Heart left ventricle (tissue), 16 donors: ENCODE measurements around the gene PTPN1. TPM values are rescaled to one million over a fixed set of nuclear protein-coding genes. Genes with fewer than 3 reads are reported as not detected.

Source experiments
- ATAC-seq, 4 donors: fragments of 200-7000 bp; cut with Tn5 transposase; one replicate each; pipeline ENCODE4 v1.9.1; 2020 to 2022; ENCODE audit warnings: moderate library complexity in 4 of 4, mild to moderate bottlenecking in 3 of 4, moderate number of reproducible peaks in 1 of 4
- DNase-seq, 5 donors: peaks; one replicate each; pipeline ENCODE4 v3.0.0-alpha.2; 2020
- H3K27ac ChIP-seq, 12 donors: fragments of 200-600 bp; sonication (generic) in 4 of 12; one replicate each; pipeline versions ENCODE4 v1.5.0 to v1.8.0; 2016 to 2022; ENCODE audit warnings: mild to moderate bottlenecking in 2 of 12
- H3K27me3 ChIP-seq, 9 donors: fragments of 200-600 bp; sonication (generic) in 2 of 9; one replicate each; pipeline versions ENCODE4 v1.5.1 to v1.8.0; 2016 to 2022; ENCODE audit warnings: mild to moderate bottlenecking in 3 of 9
- H3K36me3 ChIP-seq, 9 donors: fragments of 200-600 bp; sonication (generic) in 2 of 9; one replicate each; pipeline versions ENCODE4 v1.5.0 to v1.8.0; 2018 to 2022; ENCODE audit warnings: mild to moderate bottlenecking in 2 of 9
- H3K4me1 ChIP-seq, 12 donors: fragments of 200-600 bp; sonication (generic) in 4 of 12; one replicate each; pipeline versions ENCODE4 v1.5.0 to v1.8.0; 2016 to 2022; ENCODE audit warnings: mild to moderate bottlenecking in 3 of 12
- H3K4me3 ChIP-seq, 12 donors: fragments of 200-600 bp; sonication (generic) in 4 of 12; one replicate each; pipeline versions ENCODE4 v1.5.0 to v1.8.0; 2017 to 2022; ENCODE audit warnings: mild to moderate bottlenecking in 9 of 12, moderate library complexity in 4 of 12
- H3K9me3 ChIP-seq, 12 donors: fragments of 200-600 bp; sonication (generic) in 4 of 12; one replicate each; pipeline versions ENCODE4 v1.5.0 to v1.8.0; 2016 to 2022; ENCODE audit warnings: mild to moderate bottlenecking in 1 of 12
- CTCF ChIP-seq, 12 donors: fragments of 200-600 bp; sonication (generic) in 4 of 12; IDR thresholded peaks; one replicate each; pipeline versions ENCODE4 v1.5.0 to v1.8.0; 2018 to 2022; ENCODE audit warnings: antibody characterized with exemption in 12 of 12, mild to moderate bottlenecking in 5 of 12
- POLR2A ChIP-seq, 2 donors: fragments of 450-650 bp; IDR thresholded peaks; one replicate each; pipeline ENCODE4 v1.6.1; 2017; ENCODE audit warnings: antibody characterized with exemption in 2 of 2, mild to moderate bottlenecking in 2 of 2, moderate library complexity in 2 of 2
- WGBS, 4 donors: extraction: QIAGEN DNeasy Blood & Tissue Kit in 2 of 4; methylation state at CpG; one replicate each; pipeline versions ENCODE4 v1.1.5 to v1.1.7; 2013 to 2018; 5-methylcytosine and 5-hydroxymethylcytosine counted together
- intact Hi-C, 10 donors: fragments of 100-400 bp; cut with DNase I; formaldehyde crosslinking; loops; one replicate each; pipeline versions ENCODE4 v1.11.1 to v1.14.2; 2022
- polyA plus RNA-seq, 2 donors: library from polyadenylated mRNA; stranded (reverse); fragments of 200-250 nt; gene quantifications; one replicate each; pipeline ENCODE4 v1.2.3, GENCODE V29; 2013
- total RNA-seq, 9 donors: library from RNA; depleted of rRNA in 2 of 9; stranded (reverse); fragments of >200 nt in 2 of 9; fragmentation: NEBNext Ultra II Directional in 3 of 9; extraction: Animal tissue kit (Norgen Biotek cat#: 25700) in 3 of 9; gene quantifications; one replicate each; pipeline versions ENCODE4 v1.1.0 to v1.2.4, GENCODE V29; 2016 to 2023
- donor health status: ischemic (EF 13 %, LVEDD 7.1; RV severe dilation, severe dysfunction).
- donor health status: healthy with polysubstance abuse.
- donor health status: DM: no; HTN: yes; CAD: no.
- donor health status: DM: no; HTN: no; CAD: no.
- donor health status: ischemic (EF 25% LVEDD 6.9; RV normal size, moderate dysfunction).
- donor health status: ischemic (EF 25% LVEDD 5.7; RV mildly dilated, moderate dysfunction).
- donor health status: healthy.
- donor health status: DM: yes; HTN: yes; CAD: no.
- donor health status: ischemic (EF 35%, LVEDD 5.7; RV mildly dilated, moderate dysfunction).
- donor health status: nonischemic (EF 11% LVEDD 7.7; RV severe dilation, severe dysfunction).
- donor health status: DM: yes; HTN: yes; CAD: no.
- donor health status: PGD.
- donor health status: ischemic (EF 29% LVEDD 5.4; RV normal size, mild dysfunction).
- donor health status: nonischemic (EF 23%, LVEDD 6.1; RV moderate dilation, normal function).

PTPN1 gene
- total and polyA plus RNA-seq, 11 donors, result 18.5 to 93.8 (median 32.0) TPM

GRCh38 chr20:50571466-50571865 is 61.3 kb downstream of the PTPN1 start:
- Histone ChIP-seq H3K4me3 (no peak overlapping the region), H3K36me3 (peaks cover 0 to 71% (median 53%) of the 10 kb centered on the region in 9 donors), H3K9me3 (no peaks in the 10 kb centered on the region), H3K27me3 (no peaks in the 10 kb centered on the region), H3K27ac (no peak overlapping the region), H3K4me1 (peaks cover 0 to 68% (median 48%) of the 10 kb centered on the region in 12 donors)
- TF ChIP-seq CTCF (IDR thresholded peaks at IDR 0.05), result no peak
- no peak for TF ChIP-seq POLR2A (IDR thresholded peaks at IDR 0.05)
- 92 to 100% (median 94%) methylated on average over 2 of the region's 2 CpGs for WGBS, 4 donors
- ATAC-seq (no peak), DNase-seq (no peak)
- intact Hi-C loops, result loop anchor here in 7 of 10 donors (5.0 to 10.0 kb wide), 6 partner anchors 44 to 177 kb away; partner anchors contain the start of gene PTPN1 (in 2 of the 7)

- Histone ChIP-seq H3K4me1 (peaks cover 0 to 79% (median 51%) of the 10 kb centered on the region in 12 donors), H3K27ac (peak overlapping the region in 11 of 12 donors; percentile 10 to 79 (median 54)), H3K36me3 (peaks cover 0 to 80% (median 49%) of the 10 kb centered on the region in 9 donors), H3K4me3 (no peak overlapping the region), H3K9me3 (no peaks in the 10 kb centered on the region), H3K27me3 (no peaks in the 10 kb centered on the region)
- ATAC-seq (peak; percentile 12 to 61 (median 54)), DNase-seq (peak in 3 of 5 donors; percentile 56 to 73 (median 61))
- intact Hi-C loops, result loop anchor here in 8 of 10 donors (2.0 to 10.0 kb wide), 7 partner anchors 46 to 178 kb away; partner anchors contain the start of gene PTPN1 (in 4 of the 8)
- TF ChIP-seq CTCF (IDR thresholded peaks at IDR 0.05), result no peak
- TF ChIP-seq POLR2A (IDR thresholded peaks at IDR 0.05), result no peak
- WGBS, 4 donors, result 25 to 37% (median 27%) methylated on average over 6 of the region's 6 CpGs
Measured at GRCh38 chr20:50572938-50573777, 63.0 kb downstream of the PTPN1 start.

- Histone ChIP-seq H3K36me3 (peaks cover 0 to 80% (median 49%) of the 10 kb centered on the region in 9 donors), H3K4me3 (no peak overlapping the region), H3K27ac (peak overlapping the region in 11 of 12 donors; percentile 10 to 79 (median 54)), H3K4me1 (peaks cover 0 to 79% (median 51%) of the 10 kb centered on the region in 12 donors), H3K9me3 (no peaks in the 10 kb centered on the region), H3K27me3 (no peaks in the 10 kb centered on the region)
- 75 to 86% (median 81%) methylated on average over 9 of the region's 9 CpGs for WGBS, 4 donors
- intact Hi-C loops, result loop anchor here in 7 of 10 donors (5.0 to 10.0 kb wide), 6 partner anchors 47 to 179 kb away; partner anchors contain the start of gene PTPN1 (in 2 of the 7)
- peak in 1 of 5 donors; percentile 5 for DNase-seq
- TF ChIP-seq CTCF (IDR thresholded peaks at IDR 0.05) (no peak), POLR2A (IDR thresholded peaks at IDR 0.05) (no peak)
- no peak for ATAC-seq
Measured at GRCh38 chr20:50574108-50574507, 63.9 kb downstream of the PTPN1 start.

- WGBS, 4 donors, result 80 to 95% (median 91%) methylated on average over 5 of the region's 5 CpGs
- no peak for TF ChIP-seq CTCF (IDR thresholded peaks at IDR 0.05)
- no peak for TF ChIP-seq POLR2A (IDR thresholded peaks at IDR 0.05)
- H3K9me3 ChIP-seq, result no peaks in the 10 kb centered on the region
- peaks cover 0 to 80% (median 49%) of the 10 kb centered on the region in 9 donors for H3K36me3 ChIP-seq
- H3K4me3 ChIP-seq, result no peak overlapping the region
- DNase-seq, result no peak
- no peaks in the 10 kb centered on the region for H3K27me3 ChIP-seq
- peak overlapping the region in 1 of 12 donors; percentile 78 for H3K27ac ChIP-seq
- intact Hi-C loops, result loop anchor here in 7 of 10 donors (5.0 to 10.0 kb wide), 6 partner anchors 47 to 180 kb away; partner anchors contain the start of gene PTPN1 (in 2 of the 7)
- no peak for ATAC-seq
- H3K4me1 ChIP-seq, result peaks cover 0 to 80% (median 51%) of the 10 kb centered on the region in 12 donors
Measured at GRCh38 chr20:50574586-50574985, 64.4 kb downstream of the PTPN1 start.
